Natural killer cell (primary cell): Measurements from ENCODE around the gene KIF6. TPM values are rescaled to one million over a fixed set of nuclear protein-coding genes. Genes with fewer than 3 reads are reported as not detected.

Experiments used
- ATAC-seq, 3 donors: fragments of 150-1000 bp in 2 of 3; fragments of 200-7000 bp in 1 of 3; cut with Tn5 transposase; 1 replicate in 1 of 3; 2 replicates in 2 of 3; pipeline ENCODE4 v1.10.0; 2021; ENCODE audit warnings: mild to moderate bottlenecking in 2 of 3, moderate library complexity in 2 of 3
- DNase-seq, 2 donors: peaks; one replicate each; pipeline versions ENCODE4 v3.0.0 to v3.0.0-alpha.2; 2013 to 2021; ENCODE audit warnings: mixed read lengths in 1 of 2
- H3K27ac ChIP-seq: one replicate; pipeline ENCODE4 v1.5.1; 2013; ENCODE audit warnings: mild to moderate bottlenecking, low read length
- H3K27me3 ChIP-seq: one replicate; pipeline ENCODE4 v1.6.1; 2013; ENCODE audit warnings: low read length; ENCODE audit not compliant: control insufficient read depth, insufficient read depth
- H3K36me3 ChIP-seq: one replicate; pipeline ENCODE4 v1.6.1; 2013; ENCODE audit warnings: low read length; ENCODE audit not compliant: control insufficient read depth, insufficient read depth
- H3K4me1 ChIP-seq: one replicate; pipeline ENCODE4 v1.6.1; 2013; ENCODE audit warnings: low read length; ENCODE audit not compliant: control insufficient read depth, insufficient read depth
- H3K4me3 ChIP-seq: one replicate; pipeline ENCODE4 v1.5.1; 2013; ENCODE audit warnings: low read length
- H3K9me3 ChIP-seq: one replicate; pipeline ENCODE4 v1.6.1; 2013; ENCODE audit warnings: low read length; ENCODE audit not compliant: control insufficient read depth, insufficient read depth
- H3K27ac Mint-ChIP-seq, 2 donors: one replicate each; pipeline ENCODE4 v1.8.0; 2022; ENCODE audit warnings: mild to moderate bottlenecking in 2 of 2, mixed read lengths in 2 of 2, moderate library complexity in 1 of 2
- H3K27me3 Mint-ChIP-seq, 2 donors: one replicate each; pipeline ENCODE4 v1.8.0; 2022; ENCODE audit warnings: low read depth in 2 of 2, mixed read lengths in 2 of 2
- H3K36me3 Mint-ChIP-seq: one replicate; pipeline ENCODE4 v1.8.0; 2022; ENCODE audit warnings: mixed read lengths
- H3K4me1 Mint-ChIP-seq, 2 donors: one replicate each; pipeline ENCODE4 v1.8.0; 2022; ENCODE audit warnings: mixed read lengths in 2 of 2
- H3K4me3 Mint-ChIP-seq: one replicate; pipeline ENCODE4 v1.8.0; 2022; ENCODE audit warnings: mild to moderate bottlenecking, moderate library complexity, mixed read lengths
- H3K9me3 Mint-ChIP-seq, 2 donors: one replicate each; pipeline ENCODE4 v1.8.0; 2022; ENCODE audit warnings: mixed read lengths in 2 of 2
- CTCF ChIP-seq: fragments of 200-600 bp; IDR thresholded peaks from one replicate; pipeline ENCODE4 v1.8.0; 2022; ENCODE audit warnings: antibody characterized with exemption
- WGBS: methylation state at CpG from one replicate; pipeline ENCODE4 v1.1.7; 2013; ENCODE audit warnings: missing lambda C conversion rate; ENCODE audit not compliant: insufficient coverage; 5-methylcytosine and 5-hydroxymethylcytosine counted together
- intact Hi-C: fragments of 100-400 bp; cut with micrococcal nuclease; formaldehyde crosslinking; loops from one replicate; pipeline ENCODE4 v1.14.2; 2022
- total RNA-seq, 4 donors: library from RNA; stranded (reverse); fragments of 120-200 nt in 1 of 4; gene quantifications; one replicate each; pipeline versions ENCODE4 v1.2.3 to v1.2.4, GENCODE V29; 2013 to 2022

Gene KIF6
- total RNA-seq, 3 donors from 2014 or later (not counting 1 experiment from before 2014, with no cell fraction given), result not detected

DNA sequence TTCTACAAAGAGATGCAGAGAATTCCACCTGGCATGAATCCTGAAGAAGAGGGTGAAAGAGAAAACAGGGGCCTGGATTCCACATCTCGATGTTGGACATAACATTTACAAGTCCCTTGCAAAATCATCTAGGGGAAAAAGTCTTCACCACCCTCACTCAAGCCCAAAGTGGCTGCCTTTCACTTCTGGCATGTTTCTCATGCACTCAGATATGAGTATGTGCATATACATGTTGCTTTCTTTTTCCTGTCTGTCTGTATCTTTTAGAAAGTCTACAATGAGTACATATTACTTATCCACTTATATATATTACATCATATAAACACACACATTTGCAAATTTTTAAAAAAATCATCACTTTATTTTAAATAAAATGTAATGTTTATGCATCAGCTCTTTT is 159.3 kb downstream of the KIF6 start:
- ATAC-seq, result no peak

GRCh38 chr6:39563566-39564311 is 161.5 kb downstream of the KIF6 start:
- H3K27me3 Mint-ChIP-seq, result peaks cover 7 to 15% of the 10 kb centered on the region in 2 donors
- H3K4me3 Mint-ChIP-seq, result no peak overlapping the region
- Histone ChIP-seq H3K36me3 (no peaks in the 10 kb centered on the region), H3K27ac (no peak overlapping the region), H3K4me3 (no peak overlapping the region), H3K4me1 (no peaks in the 10 kb centered on the region), H3K9me3 (no peaks in the 10 kb centered on the region), H3K27me3 (no peaks in the 10 kb centered on the region)
- no peak overlapping the region for H3K27ac Mint-ChIP-seq
- no peaks in the 10 kb centered on the region for H3K9me3 Mint-ChIP-seq
- DNase-seq (no peak), ATAC-seq (no peak)
- H3K4me1 Mint-ChIP-seq, result no peaks in the 10 kb centered on the region
- WGBS, result 56% methylated on average over 3 of the region's 3 CpGs
- intact Hi-C loops, result no loop called here
- no peaks in the 10 kb centered on the region for H3K36me3 Mint-ChIP-seq
- no peak for TF ChIP-seq CTCF

More for the DNA sequence above, 159.3 kb downstream of the KIF6 start:
- H3K36me3 Mint-ChIP-seq, result no peaks in the 10 kb centered on the region
- no peaks in the 10 kb centered on the region for H3K9me3 ChIP-seq
- 82% methylated on average over 1 of the region's 1 CpG for WGBS
- H3K4me3 Mint-ChIP-seq, result no peak overlapping the region
- H3K4me1 Mint-ChIP-seq, result no peaks in the 10 kb centered on the region
- H3K27me3 ChIP-seq, result no peaks in the 10 kb centered on the region
- TF ChIP-seq CTCF, result no peak
- no peak overlapping the region for H3K4me3 ChIP-seq
- H3K4me1 ChIP-seq, result no peaks in the 10 kb centered on the region
- intact Hi-C loops, result no loop called here
- H3K36me3 ChIP-seq, result no peaks in the 10 kb centered on the region
- peaks cover 7 to 12% of the 10 kb centered on the region in 2 donors for H3K27me3 Mint-ChIP-seq
- H3K9me3 Mint-ChIP-seq, result no peaks in the 10 kb centered on the region
- no peak overlapping the region for H3K27ac ChIP-seq
- no peak for DNase-seq
- no peak overlapping the region for H3K27ac Mint-ChIP-seq

- Histone ChIP-seq H3K27ac (no peak overlapping the region), H3K36me3 (no peaks in the 10 kb centered on the region), H3K27me3 (no peaks in the 10 kb centered on the region), H3K9me3 (no peaks in the 10 kb centered on the region), H3K4me1 (no peaks in the 10 kb centered on the region), H3K4me3 (no peak overlapping the region)
- TF ChIP-seq CTCF, result no peak
- intact Hi-C loops, result no loop called here
- 75% methylated on average over 5 of the region's 5 CpGs for WGBS
- H3K27me3 Mint-ChIP-seq, result peaks cover 12 to 21% of the 10 kb centered on the region in 2 donors
- H3K36me3 Mint-ChIP-seq, result no peaks in the 10 kb centered on the region
- no peaks in the 10 kb centered on the region for H3K4me1 Mint-ChIP-seq
- H3K9me3 Mint-ChIP-seq, result no peaks in the 10 kb centered on the region
- ATAC-seq (no peak), DNase-seq (no peak)
- no peak overlapping the region for H3K27ac Mint-ChIP-seq
- H3K4me3 Mint-ChIP-seq, result no peak overlapping the region
Measured at GRCh38 chr6:39561536-39562266, 163.5 kb downstream of the KIF6 start.
